ENCODE results near the gene TMEM89.

- TF ChIP-seq CTCF (IDR thresholded peaks at IDR 0.05; ENCODE audit: low read length) (no peak), EZH2phosphoT487 (IDR thresholded peaks at IDR 0.05; ENCODE audit: low read length) (no peak)
Observed at GRCh38 chr3:48581621-48582481, 39.7 kb downstream of the TMEM89 start.

Data from MM.1S (cell line).